Stimulated activated naive B cell treated with anti-CD40 and anti-IgM and Interleukin-4, amounts not matched to agents 10 μg/mL and 1 μg/mL and 100 μg/mL, for 72 hours (primary cell): Measurements from ENCODE around the gene TNNI3K.
A peak's percentile ranks its signal among the peaks of the same experiment; 100 is the strongest.

Experiments used
- ATAC-seq, 2 donors: fragments of 150-1000 bp; cut with Tn5 transposase; replicated peaks; 2 replicates each; pipeline ENCODE4 v1.10.0; 2021; ENCODE audit warnings: moderate library complexity in 1 of 2
- DNase-seq: peaks from one replicate; pipeline ENCODE4 v3.0.0; 2021
- H3K27ac Mint-ChIP-seq: one replicate; pipeline ENCODE4 v1.8.0; 2022; ENCODE audit warnings: mild to moderate bottlenecking, mixed read lengths
- H3K27me3 Mint-ChIP-seq, 2 donors: one replicate each; pipeline ENCODE4 v1.8.0; 2022; ENCODE audit warnings: mixed read lengths in 2 of 2
- H3K36me3 Mint-ChIP-seq, 2 donors: one replicate each; pipeline ENCODE4 v1.8.0; 2022; ENCODE audit warnings: mixed read lengths in 2 of 2, mild to moderate bottlenecking in 1 of 2
- H3K4me1 Mint-ChIP-seq, 2 donors: one replicate each; pipeline ENCODE4 v1.8.0; 2022; ENCODE audit warnings: mixed read lengths in 2 of 2, mild to moderate bottlenecking in 1 of 2
- H3K4me3 Mint-ChIP-seq, 2 donors: one replicate each; pipeline ENCODE4 v1.8.0; 2022; ENCODE audit warnings: mild to moderate bottlenecking in 2 of 2, mixed read lengths in 2 of 2, moderate library complexity in 1 of 2
- H3K9me3 Mint-ChIP-seq, 2 donors: one replicate each; pipeline ENCODE4 v1.8.0; 2022; ENCODE audit warnings: mixed read lengths in 2 of 2, mild to moderate bottlenecking in 1 of 2

TNNI3K gene

DNA sequence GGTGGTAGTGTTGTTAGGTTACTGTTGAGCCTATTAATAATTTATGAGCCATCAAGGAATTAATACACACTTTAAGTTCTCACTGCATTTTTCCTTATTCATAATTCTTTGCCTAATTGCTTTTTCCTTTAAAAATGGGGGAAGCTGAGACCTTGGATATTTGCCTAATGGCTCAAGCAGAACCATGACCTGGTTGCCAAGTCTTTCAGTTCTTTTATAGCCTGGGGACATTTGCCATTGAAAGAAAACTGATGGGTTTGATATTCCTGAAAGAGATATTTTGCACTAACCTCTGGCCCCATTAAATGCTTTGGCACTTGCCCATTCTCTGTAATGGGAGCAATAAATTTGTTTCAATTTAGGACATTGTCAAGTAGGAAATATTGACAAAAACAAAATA lies 295.7 kb downstream of the TNNI3K start:
- H3K27ac Mint-ChIP-seq: no peak overlapping the region
- DNase-seq (no peak), ATAC-seq (no peak)
- no peaks in the 10 kb centered on the region for H3K4me1 Mint-ChIP-seq
- H3K4me3 Mint-ChIP-seq: no peak overlapping the region
- peaks cover 0 to 11% of the 10 kb centered on the region in 2 donors for H3K27me3 Mint-ChIP-seq
- H3K9me3 Mint-ChIP-seq: no peaks in the 10 kb centered on the region
- no peaks in the 10 kb centered on the region for H3K36me3 Mint-ChIP-seq

DNA sequence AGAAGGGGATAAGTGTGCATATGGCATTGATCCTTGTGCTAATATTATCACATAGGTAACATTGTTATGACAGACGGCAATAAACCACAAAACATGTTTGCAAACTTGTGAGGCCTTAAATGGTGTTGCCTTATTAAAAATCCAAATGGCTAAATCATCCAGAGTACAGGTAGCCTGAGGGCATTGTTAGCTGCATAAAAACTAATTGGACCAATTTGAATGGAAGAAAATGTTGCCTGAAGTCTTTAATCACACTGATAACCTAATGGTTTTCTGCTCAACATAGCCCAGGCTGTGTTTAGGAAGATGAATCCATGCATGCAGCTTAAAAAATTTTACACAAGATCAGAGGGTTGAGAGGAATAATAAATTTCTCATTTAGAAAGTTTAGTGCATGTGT lies 296.6 kb downstream of the TNNI3K start:
- Mint-ChIP-seq H3K9me3 (no peaks in the 10 kb centered on the region), H3K4me3 (no peak overlapping the region), H3K27me3 (peaks cover 0 to 11% of the 10 kb centered on the region in 2 donors), H3K4me1 (no peaks in the 10 kb centered on the region), H3K27ac (no peak overlapping the region), H3K36me3 (no peaks in the 10 kb centered on the region)
- DNase-seq: no peak
- no peak for ATAC-seq

DNA sequence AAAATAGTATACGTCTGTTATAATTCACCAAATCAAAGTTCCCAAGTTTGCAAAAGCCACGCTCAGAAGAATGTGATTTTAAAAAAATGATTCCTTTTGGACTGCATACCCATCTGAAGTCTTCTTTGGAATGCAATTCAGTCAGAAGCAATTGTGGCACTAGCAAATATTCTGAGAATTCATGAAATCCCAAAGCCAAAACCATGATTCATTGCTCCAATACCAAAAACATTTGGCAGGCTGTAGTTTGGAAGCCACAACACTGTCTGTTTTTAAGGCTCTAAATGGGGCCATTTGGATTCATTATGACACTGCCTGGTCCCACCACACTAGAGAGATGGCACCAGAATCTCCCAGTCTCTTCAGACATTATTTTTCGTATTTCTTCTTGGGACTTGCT lies 299.1 kb downstream of the TNNI3K start:
- Mint-ChIP-seq H3K9me3 (no peaks in the 10 kb centered on the region), H3K4me1 (no peaks in the 10 kb centered on the region)

DNA sequence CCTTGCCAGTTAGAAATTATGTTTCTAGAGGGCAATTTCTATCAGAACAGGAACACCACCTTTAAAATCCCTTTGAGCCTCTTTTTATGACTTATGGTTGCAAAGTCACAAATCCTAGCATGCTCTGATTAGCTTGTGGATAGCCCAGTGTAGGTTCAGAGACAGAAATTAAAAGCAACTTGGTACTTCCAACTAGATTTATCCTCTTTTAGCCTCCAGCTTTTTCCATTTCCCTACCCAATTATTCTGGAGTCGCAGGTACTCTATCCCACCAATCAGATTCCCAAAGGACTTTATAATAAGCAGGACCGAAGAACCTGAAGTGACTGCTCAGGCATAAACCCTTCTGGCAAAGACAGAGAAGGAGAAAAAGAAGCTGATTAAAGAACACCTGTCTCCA lies 310.6 kb downstream of the TNNI3K start:
- Mint-ChIP-seq H3K27ac (no peak overlapping the region), H3K4me1 (no peaks in the 10 kb centered on the region), H3K36me3 (no peaks in the 10 kb centered on the region), H3K4me3 (no peak overlapping the region), H3K27me3 (peaks cover 0 to 1% of the 10 kb centered on the region in 2 donors), H3K9me3 (no peaks in the 10 kb centered on the region)
- no peak for DNase-seq
- ATAC-seq: no peak

More for the DNA sequence above, 299.1 kb downstream of the TNNI3K start:
- DNase-seq (no peak), ATAC-seq (no peak)
- H3K27me3 Mint-ChIP-seq: no peaks in the 10 kb centered on the region
- H3K27ac Mint-ChIP-seq: no peak overlapping the region
- no peak overlapping the region for H3K4me3 Mint-ChIP-seq
- no peaks in the 10 kb centered on the region for H3K36me3 Mint-ChIP-seq

DNA sequence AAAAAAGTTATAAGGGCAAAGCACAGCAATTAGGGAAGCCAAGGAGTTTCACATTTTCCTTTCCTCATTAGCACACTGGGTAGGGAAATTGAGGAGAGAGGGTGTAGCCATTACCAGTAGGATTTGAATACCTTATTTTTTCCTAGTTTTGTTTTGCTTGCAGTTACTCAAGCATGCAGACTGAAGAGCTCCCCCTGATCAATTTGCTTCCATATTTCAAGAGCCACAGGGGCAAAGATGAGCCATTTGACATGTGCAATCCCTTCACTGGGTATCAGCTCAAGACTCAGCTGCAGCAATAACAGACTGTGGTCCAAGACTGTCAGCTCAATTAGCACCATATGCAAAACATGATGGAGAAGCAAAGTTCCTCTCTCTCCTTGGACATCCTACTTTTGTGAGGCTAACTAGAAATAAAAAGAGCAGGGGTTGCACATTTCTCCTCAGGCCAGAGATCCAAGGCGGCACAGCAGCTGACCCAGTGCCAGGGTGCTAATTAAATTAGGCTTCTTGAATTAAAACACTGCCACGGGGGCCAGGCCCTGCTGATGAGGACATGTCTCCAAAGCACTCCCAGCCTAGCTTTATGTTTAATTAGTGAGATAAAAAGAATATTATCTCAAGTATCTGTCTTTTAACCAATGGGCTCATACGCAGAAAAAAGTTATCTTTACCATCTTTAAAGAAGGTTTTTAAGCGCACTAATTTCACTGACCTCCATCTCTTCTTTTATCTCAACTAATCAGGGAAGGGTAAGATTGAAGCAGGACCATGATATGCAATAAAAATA lies 314.0 kb downstream of the TNNI3K start:
- H3K4me3 Mint-ChIP-seq: no peak overlapping the region
- H3K4me1 Mint-ChIP-seq: no peaks in the 10 kb centered on the region
- H3K9me3 Mint-ChIP-seq: no peaks in the 10 kb centered on the region
- DNase-seq: no peak
- H3K36me3 Mint-ChIP-seq: no peaks in the 10 kb centered on the region
- H3K27me3 Mint-ChIP-seq: peaks cover 0 to 7% of the 10 kb centered on the region in 2 donors
- no peak for ATAC-seq
- H3K27ac Mint-ChIP-seq: no peak overlapping the region

DNA sequence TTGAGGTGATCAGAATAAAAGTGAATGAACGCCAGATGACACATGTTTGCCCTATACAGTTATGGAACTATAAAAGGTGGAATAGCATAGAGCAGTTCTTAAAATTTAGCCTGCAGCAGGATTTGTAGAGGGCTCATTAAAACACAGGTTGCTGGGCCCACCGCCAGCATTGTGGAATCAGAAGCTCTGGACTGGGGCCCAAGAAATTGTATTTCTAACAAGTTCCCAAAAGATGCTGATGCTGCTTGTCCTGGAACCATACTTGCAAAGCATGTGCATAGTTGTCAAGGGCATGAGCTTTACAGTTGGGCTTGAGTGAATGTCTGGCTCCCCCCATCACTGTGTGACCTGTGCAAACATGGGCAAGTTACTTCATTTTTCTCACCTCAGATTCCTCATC lies 314.7 kb downstream of the TNNI3K start:
- Mint-ChIP-seq H3K27ac (no peak overlapping the region), H3K4me1 (no peaks in the 10 kb centered on the region), H3K4me3 (no peak overlapping the region), H3K9me3 (no peaks in the 10 kb centered on the region), H3K36me3 (no peaks in the 10 kb centered on the region), H3K27me3 (peaks cover 0 to 7% of the 10 kb centered on the region in 2 donors)
- ATAC-seq (no peak), DNase-seq (no peak)

DNA sequence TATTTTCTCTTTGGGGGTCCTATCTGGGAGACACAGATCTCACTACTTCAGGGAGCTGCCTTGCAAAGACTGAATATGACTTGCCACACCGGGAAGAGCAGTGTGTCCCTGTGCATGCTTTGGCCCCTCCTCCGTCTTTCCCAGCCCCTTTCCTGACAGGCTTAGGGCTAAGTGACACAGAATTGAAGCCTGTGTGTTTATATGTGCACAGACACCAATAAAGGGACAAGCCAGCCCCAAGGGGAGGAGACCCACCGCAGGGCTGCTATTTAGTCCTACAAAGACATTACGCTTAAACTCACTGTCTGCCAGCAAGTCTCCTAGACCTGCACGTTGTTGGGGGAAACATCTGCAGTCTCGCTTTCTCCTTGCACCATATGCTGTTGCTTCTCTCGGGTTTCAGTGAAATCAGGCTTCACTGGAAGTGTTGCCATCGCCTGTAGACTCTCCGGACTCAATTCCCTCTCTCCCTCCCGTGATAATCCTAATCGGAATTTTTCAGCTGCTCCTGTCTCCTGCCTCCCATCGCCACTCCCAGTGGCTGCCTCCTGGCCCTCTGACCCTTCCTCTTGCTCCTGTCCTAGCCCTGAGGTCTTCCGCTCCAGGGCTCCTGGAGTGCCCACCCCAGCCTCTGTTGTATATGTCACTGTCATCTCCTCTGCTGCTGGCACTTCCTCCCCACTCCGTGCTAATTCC lies 335.8 kb downstream of the TNNI3K start:
- H3K36me3 Mint-ChIP-seq: no peaks in the 10 kb centered on the region
- no peak overlapping the region for H3K4me3 Mint-ChIP-seq
- ATAC-seq (no peak), DNase-seq (no peak)
- H3K4me1 Mint-ChIP-seq: no peaks in the 10 kb centered on the region
- no peaks in the 10 kb centered on the region for H3K9me3 Mint-ChIP-seq
- H3K27me3 Mint-ChIP-seq: no peaks in the 10 kb centered on the region
- H3K27ac Mint-ChIP-seq: no peak overlapping the region

DNA sequence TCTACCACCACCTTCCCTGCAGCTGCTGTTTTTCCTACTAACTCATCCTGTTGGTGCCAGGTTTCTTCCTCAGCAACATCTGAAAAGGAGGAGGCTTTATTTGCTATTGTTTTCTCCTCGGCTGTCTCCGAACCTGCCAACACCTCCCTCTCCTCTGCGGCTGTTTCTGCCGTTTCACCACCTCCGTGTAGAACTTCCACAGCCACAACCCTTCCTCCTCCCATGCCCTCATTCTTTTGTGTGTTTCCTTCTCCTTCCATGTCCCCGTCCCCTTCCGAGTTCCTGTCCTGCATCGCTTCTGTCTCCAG lies 336.3 kb downstream of the TNNI3K start:
- peak in 1 of 2 donors; percentile 2 for ATAC-seq
- Mint-ChIP-seq H3K4me3 (no peak overlapping the region), H3K4me1 (no peaks in the 10 kb centered on the region), H3K9me3 (no peaks in the 10 kb centered on the region), H3K27me3 (no peaks in the 10 kb centered on the region), H3K36me3 (no peaks in the 10 kb centered on the region), H3K27ac (no peak overlapping the region)
- no peak for DNase-seq

DNA sequence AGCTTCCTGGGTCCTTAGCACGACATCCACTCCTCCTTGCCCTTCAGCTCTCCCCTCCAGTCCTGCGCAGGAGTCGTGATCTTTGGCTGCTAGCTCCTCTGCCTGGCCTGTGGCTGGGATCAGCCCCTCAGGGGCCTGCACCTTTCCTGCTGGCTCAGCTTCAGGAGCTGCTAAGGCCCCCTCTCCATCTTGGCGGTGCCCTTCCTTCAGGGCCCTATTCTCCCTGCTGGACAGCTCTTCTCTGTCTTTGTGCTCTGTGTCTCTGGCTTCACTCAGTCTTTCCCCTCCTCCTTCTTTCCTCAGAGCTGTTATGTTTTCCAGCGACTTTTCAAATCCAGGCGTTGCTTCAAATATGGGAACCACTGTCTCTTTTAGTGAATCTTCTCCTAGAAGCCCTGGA lies 336.7 kb downstream of the TNNI3K start:
- no peak for ATAC-seq
- Mint-ChIP-seq H3K36me3 (no peaks in the 10 kb centered on the region), H3K4me1 (no peaks in the 10 kb centered on the region), H3K9me3 (no peaks in the 10 kb centered on the region), H3K27ac (no peak overlapping the region), H3K27me3 (no peaks in the 10 kb centered on the region), H3K4me3 (no peak overlapping the region)
- no peak for DNase-seq

DNA sequence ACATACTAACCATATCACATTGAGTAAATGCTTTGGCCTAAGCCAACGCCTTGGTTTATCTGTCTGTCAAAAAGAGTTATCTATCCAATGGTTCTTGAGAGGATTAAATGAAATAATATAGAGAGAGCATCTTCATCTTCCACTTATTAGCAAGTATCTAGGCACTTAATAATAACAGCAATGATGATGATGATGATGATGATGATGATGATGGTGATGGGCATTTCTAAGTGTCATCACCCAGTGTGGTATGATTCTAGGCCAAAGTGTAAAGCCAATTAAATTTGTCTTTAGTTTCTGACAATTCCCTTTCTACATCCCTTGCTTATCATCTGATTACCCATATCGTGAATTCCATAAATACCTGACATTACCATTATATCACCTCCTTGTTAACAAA lies 342.9 kb downstream of the TNNI3K start:
- no peaks in the 10 kb centered on the region for H3K9me3 Mint-ChIP-seq
- ATAC-seq: no peak
- no peak overlapping the region for H3K27ac Mint-ChIP-seq
- no peaks in the 10 kb centered on the region for H3K36me3 Mint-ChIP-seq
- DNase-seq: no peak
- H3K27me3 Mint-ChIP-seq: no peaks in the 10 kb centered on the region
- no peaks in the 10 kb centered on the region for H3K4me1 Mint-ChIP-seq
- H3K4me3 Mint-ChIP-seq: no peak overlapping the region

DNA sequence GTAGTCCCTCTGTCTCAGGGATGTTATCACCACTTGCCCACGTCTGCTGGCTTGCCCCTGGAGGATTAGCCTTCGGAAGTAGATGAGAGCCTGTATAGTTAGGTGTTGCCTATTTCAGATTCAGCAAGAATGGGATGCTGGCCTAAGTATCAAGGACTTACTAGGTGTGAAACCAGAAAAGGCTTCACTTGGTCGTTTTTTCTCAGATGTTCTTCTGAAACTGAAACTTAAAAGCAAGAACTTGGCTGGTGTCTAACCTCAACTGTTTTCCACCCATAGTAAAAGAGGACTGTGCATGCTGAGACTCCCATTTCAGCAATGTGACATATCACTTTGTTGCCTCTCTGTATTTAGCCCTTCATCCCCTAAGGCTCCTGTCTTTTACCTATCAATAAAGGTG lies 344.2 kb downstream of the TNNI3K start:
- H3K27ac Mint-ChIP-seq: no peak overlapping the region
- ATAC-seq (peak; percentile 50 to 54), DNase-seq (no peak)
- H3K4me3 Mint-ChIP-seq: no peak overlapping the region
- H3K4me1 Mint-ChIP-seq: no peaks in the 10 kb centered on the region
- H3K9me3 Mint-ChIP-seq: no peaks in the 10 kb centered on the region
- no peaks in the 10 kb centered on the region for H3K36me3 Mint-ChIP-seq
- H3K27me3 Mint-ChIP-seq: no peaks in the 10 kb centered on the region

DNA sequence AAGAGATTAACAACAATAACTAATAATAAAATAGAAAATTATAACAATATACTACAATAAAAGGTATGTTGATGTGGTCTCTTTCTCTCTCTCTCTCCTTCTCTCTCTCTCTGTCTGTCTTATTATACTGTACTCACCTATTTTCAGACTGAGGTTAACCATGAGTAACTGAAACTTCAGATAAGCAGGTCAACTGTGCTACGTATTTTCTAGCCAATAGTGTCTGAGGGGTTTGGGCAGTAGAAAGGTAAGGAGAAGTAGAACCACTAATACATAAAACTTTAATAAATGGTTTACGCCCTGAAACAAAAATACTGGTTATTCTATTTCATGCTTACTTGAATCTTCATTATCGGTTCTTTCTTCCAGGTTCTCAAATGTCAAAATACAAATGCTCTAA lies 348.2 kb downstream of the TNNI3K start:
- H3K36me3 Mint-ChIP-seq: no peaks in the 10 kb centered on the region
- DNase-seq: no peak
- no peak overlapping the region for H3K27ac Mint-ChIP-seq
- H3K4me1 Mint-ChIP-seq: no peaks in the 10 kb centered on the region
- no peak for ATAC-seq
- no peak overlapping the region for H3K4me3 Mint-ChIP-seq
- H3K9me3 Mint-ChIP-seq: no peaks in the 10 kb centered on the region
- no peaks in the 10 kb centered on the region for H3K27me3 Mint-ChIP-seq

DNA sequence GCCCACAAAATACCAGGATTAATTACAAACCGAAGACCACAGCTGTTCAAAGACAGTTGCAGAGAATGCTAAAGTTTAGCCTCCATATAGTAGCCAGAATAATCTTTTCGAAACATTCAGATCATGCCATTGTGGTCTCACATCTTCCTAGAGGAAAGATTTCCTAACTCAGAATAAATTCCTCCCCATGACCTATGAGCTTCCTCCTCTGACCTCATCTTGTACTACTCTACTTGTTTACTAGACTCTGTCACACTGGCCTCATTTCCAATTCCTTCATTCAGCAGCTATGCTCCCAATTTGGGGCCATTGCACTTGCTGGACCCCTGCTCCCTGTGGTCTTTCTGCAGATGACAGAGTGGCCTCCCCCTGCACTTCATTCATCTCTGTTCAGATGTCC lies 349.0 kb downstream of the TNNI3K start:
- Mint-ChIP-seq H3K9me3 (no peaks in the 10 kb centered on the region), H3K4me3 (no peak overlapping the region), H3K27me3 (no peaks in the 10 kb centered on the region), H3K27ac (no peak overlapping the region), H3K4me1 (no peaks in the 10 kb centered on the region), H3K36me3 (no peaks in the 10 kb centered on the region)
- DNase-seq: no peak
- ATAC-seq: no peak

DNA sequence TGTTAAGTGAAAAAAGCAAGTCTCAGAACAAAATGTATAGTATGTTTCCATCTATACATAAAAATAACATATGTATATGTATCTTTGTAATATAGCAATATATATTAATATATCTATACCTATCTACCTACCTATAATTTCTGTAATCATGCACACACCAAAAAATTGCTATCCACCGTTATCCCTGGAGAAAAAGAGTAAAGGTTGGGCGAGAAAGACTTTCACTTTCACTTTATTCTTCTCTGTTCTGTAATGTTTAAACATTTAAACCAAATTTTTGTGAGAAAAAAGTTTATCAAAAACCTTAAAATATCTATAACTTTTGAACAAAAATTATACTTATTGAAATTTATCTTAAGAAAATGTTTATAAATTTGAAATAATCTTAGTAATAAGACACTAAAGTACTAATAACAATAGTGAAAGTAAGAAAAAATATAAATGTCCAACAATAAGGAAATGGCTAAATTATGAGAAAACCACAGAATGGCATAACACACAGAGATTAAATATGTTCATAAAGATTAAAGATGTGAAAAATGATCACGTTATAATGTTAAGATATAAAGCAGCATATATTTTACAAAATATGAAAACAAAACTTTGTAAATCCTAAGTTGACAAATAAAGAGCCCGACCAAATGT lies 351.2 kb downstream of the TNNI3K start:
- H3K4me1 Mint-ChIP-seq: no peaks in the 10 kb centered on the region
- peak overlapping the region in 1 of 2 donors; percentile 15 for H3K4me3 Mint-ChIP-seq
- H3K27ac Mint-ChIP-seq: no peak overlapping the region

DNA sequence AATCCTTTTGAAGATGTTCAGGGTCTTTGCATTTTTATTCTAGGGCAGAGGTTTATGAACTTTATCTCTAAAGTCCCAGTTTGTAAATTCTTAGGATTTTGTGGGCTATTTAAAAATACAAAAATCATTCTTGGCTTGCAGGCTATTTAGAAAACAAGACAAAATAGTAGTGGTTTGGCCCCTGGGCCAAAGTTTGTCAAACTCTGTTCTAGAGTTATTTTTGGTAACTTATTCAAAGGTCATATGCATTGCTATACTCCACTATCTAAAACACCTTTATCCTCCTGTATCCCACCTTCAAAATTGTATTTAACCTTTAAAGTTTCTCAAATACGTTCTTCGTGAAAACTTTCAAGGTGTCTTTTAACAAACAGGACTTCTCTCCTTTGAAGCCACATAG lies 352.7 kb downstream of the TNNI3K start:
- Mint-ChIP-seq H3K36me3 (no peaks in the 10 kb centered on the region), H3K4me1 (no peaks in the 10 kb centered on the region), H3K27me3 (no peaks in the 10 kb centered on the region), H3K9me3 (no peaks in the 10 kb centered on the region), H3K27ac (no peak overlapping the region), H3K4me3 (no peak overlapping the region)
- no peak for ATAC-seq
- no peak for DNase-seq

More for the DNA sequence above, 351.2 kb downstream of the TNNI3K start:
- Mint-ChIP-seq H3K9me3 (no peaks in the 10 kb centered on the region), H3K36me3 (no peaks in the 10 kb centered on the region), H3K27me3 (no peaks in the 10 kb centered on the region)
- ATAC-seq: no peak
- no peak for DNase-seq
